Stimulated activated CD4-positive, alpha-beta T cell treated with anti-CD3 and anti-CD28 coated beads, Interleukin-15, amount 100 ng/mL, for 24 hours (primary cell): Measurements from ENCODE around the gene RPL27A.

Source experiments
- DNase-seq: peaks from one replicate; pipeline ENCODE4 v3.0.0-alpha.2; 2020

The RPL27A gene

DNA sequence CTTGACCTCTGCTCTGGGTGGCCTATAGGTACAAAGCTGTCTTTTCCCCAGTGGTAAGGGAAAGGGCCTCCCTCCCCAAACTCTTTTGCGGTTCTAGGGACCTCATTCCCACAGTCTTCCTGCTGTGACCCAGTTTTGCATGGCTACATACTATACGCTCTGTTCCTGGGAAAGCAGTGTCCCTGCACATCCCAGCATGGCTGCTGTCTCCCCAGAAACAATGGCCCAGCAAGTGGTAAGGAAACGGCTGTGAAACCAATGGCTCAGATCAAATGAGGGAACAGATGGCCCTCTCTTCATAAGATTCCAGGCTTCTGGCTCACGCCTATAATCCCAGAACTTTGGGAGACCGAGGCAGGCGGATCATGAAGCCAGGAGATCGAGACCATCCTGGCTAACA is 41.1 kb downstream of the RPL27A start:
- no peak for DNase-seq

DNA sequence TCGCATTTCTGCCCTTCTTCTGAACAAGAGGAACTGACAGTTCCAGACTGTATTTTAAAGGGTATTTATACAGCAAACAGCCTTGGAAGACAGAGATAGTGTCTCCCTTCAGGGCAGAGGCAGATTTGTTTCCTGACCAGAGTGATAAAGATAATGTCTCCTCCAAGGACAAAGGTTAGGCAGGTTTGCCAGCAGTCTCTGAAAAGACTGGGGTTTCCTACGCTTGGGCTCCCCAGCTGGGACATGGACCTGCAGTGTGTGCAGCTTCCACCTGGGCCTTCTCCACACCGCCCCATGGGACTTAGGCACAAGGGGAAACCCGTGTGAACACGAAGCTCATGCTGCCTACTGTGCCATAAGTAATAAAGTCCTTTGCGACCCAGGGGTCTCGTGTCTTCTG is 42.1 kb downstream of the RPL27A start:
- no peak for DNase-seq

DNA sequence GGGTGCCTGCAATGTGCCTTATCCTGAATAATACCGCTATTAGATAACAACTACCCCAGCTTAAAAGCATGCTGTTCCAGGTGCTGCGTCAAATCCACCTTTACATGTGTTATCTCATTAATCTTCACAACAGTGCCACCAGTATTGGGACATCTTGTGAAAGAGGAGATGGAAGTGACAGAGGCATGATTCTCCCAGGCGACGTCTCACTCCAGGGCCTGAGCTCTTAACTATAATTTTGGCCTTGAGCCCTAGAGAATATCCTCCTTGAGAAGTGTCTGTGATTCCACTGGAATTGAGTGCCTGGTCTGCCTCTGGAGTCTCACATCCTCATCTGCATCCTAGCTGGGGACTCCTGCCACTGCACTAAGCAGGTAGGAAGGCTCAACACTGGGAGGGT is 43.8 kb downstream of the RPL27A start:
- DNase-seq: no peak

DNA sequence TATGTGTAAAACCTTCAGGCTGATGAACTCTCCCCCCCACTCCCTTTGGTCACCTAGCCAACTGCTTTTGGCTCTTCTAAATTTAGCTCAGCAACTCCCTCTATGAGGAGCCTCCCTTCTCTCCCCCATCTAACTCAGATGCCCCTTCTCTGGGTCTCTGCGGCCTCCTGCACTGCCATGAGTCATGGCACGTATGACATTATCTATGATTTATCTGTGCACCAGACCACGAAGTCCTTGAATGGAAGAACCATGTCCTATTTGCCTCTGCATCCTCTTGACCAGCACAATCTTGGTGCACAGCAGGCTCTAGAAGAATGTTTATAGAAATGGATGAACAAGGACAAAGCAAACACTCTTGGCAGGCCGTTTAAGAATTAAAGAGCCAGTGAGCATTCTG is 46.0 kb downstream of the RPL27A start:
- no peak for DNase-seq

DNA sequence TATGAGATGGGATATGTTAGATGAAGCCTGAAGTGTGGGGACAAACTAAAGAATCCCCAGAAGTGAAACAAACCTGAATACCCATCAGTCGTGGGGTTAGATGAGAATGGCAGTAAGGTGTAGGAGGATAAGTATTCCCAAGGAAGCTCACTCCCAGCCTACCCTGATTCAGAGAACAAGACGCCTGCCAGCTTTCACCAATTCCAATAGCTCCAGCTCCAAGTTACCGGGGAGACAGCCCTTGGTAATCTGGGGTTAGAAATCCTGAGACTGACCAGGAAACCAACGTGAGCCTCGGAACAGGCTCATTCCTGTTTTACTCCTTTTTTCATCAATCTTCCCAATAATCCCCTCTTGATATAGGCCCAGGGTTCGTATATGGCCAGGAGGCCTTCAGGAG is 46.5 kb downstream of the RPL27A start:
- no peak for DNase-seq

DNA sequence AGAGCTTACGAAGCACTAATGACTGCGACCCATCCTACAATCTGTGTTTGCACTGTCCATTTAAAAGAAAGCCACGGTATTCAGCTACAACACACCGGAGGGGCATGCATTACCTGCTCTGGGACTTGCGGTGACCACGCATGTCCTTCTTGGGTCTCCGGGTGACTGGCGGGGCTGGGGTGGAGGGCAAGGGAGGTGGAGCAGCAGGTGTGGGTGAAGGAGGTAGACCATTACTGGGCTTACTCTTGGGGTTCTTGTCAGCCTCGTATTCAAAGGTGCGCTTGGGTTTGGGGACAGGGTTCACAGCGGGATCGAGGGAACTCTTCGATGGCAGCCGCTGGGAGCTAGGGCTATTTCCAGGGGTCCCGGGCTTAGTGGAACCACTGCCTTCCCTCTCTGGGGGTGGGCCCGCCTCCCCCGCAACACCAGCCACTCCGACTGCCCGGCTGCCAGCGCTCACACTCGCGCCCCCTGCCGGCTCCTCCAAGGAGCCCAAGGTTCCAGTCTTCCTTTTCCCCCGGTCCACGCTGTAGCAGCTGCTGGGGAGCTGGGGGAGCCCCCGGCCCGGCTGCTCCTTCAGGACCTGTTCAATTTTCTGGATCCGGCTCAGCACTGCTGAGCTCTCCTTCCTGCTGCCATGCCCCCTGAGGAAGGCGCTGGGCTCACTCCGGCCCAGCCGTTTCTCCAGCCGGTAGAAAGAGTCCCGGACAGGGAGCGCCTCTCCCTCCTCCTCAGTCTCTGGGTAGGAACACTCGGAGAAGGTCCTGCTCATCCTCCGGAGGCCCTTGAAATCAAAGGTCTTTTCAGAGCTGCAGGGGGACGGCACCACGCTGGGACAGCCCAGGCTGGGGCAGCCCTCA is 47.5 kb downstream of the RPL27A start:
- no peak for DNase-seq

DNA sequence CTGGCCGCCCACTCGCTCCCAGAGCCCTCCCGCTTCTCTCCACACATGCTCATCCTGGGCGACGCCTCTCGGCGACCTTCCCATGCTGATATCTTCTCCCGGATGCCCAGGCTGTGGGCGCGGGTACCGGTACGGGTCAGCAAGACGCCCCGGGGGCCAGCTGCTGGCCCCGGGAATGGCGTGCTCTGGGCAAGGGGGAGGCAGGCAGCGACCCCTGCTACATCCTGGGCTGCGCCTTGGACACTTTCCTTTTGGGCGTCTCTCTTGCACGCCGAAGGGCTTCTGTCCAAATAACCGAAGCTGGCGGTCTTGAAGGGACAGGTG is 48.1 kb downstream of the RPL27A start:
- DNase-seq: no peak

DNA sequence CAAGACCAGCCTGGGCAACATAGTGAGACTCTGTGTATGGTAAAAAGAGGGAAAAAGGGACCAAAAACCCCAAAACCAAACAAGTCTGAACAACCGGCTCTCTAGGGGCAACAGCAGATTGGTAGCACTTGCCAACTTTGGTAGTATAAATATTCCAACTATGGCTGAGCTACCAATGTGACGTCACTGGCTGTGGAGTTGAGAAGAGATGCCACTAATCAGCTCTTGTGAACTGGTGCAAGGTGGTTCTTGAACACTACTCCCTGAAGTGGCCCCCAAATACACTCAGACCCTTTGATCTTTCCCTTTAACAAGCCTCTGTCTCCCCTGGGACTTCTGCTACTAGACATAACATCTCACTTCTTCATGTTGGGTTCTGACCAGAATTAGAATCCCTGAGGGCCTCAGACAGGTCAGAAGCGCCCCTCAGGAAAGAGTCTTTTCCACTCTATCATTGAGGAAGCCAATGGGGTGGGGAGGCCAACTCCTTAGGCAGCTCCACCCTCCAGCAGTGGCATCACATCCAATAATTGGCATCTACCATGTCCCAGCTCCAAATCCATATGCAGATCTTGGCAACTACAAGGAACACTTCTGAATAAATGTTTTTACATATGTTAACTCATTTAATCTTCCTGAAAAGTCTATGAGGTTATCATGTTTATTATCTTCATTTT is 49.2 kb downstream of the RPL27A start:
- DNase-seq: no peak

DNA sequence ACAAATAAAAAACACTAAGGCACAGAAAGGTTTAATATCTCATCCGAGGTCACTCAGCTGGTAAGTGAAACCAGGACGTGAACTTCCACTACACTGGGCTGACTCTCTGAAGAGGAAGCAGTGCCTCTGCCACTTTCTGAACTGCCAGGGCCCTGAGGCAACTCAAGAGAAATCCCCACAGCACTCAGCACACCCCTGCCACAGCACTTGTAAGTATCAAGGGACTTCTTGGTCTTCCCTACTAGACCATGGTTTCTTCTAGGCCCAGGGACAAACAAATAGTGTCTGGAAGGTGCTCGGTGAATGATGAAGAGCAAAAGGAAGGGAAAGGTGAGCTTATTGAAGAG is 49.7 kb downstream of the RPL27A start:
- DNase-seq: no peak

DNA sequence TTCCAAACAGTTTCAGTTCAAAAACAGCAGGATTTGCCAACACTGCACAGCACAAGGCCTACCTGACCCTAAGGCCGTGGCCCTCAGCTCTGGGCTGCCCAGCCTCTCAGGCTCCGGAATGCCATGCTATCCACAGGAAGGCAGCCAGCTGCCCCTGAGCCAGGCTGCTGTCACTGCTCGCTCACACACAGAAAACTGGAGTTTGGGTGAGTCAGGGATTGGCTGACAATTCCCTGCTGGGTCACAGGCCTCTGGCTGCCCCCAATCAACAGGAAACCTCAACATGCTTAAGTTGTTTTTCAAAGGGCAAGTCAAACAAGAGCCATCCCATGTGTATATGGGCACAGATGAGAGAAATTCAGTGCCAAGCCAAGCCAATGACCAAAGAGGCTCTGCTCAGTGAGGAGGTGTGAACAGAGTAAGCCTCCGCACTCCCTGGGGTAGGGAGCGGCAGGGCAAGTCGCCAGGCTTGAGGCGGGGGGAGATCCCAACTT is 50.2 kb downstream of the RPL27A start:
- no peak for DNase-seq

DNA sequence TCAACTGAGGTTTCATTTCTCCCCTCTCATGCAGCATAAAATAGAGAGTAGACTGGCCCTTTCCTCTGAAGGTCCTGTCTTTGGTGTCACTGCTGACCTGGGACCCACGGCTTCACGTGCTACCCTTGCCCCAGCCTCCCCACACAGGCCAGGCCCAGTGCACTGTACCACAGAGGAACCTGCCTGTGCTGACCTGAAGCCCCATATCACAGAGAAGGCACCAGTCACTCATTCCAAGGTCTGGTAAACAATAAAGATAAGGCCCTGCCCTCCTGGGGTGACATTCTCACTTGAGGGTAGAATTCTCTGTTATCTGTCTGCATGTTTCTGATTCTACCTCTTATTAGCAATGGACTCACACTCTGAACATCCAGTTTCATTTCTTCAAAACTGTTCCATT is 51.3 kb downstream of the RPL27A start:
- DNase-seq: no peak

DNA sequence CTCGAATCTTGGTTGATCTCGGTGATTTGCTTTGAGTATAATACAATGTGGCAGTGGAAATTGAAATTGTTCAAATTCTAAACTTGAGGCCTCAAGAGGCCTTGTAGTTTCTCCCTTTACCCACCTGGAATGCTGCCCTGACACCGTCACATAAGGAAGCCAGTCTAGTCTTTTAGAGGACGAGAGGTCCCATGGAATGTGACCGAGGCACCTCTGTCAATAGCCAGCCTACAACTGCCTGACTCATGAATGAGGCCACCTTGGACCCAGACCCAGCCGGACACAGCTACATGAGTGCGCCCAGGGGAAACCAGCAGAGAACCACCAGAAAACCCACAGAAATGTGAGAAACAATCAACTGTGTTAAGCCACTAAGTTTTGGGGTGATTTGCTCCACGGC is 52.5 kb downstream of the RPL27A start:
- DNase-seq: no peak

DNA sequence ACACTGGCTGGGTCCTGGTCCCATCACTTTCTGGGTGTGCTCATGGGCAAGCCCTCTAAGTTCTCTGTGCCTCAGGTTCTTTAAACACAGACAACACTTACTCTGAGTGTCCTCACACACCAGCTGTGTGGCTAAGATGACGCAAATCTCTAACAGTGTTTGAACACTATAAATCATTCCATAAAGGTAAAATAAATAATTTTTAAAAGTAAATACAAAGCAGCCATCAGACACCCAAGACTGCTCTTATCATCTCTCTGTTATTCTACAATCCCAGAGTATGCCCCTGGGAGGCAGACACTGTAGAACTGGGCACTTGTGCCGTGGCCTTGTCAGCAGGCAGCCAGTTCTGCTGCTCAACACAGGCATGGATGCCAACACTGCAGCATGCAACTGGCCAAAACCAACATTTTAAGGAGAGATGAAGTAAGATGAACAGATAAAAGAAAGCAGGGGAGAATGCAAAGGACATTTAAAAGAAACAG is 56.8 kb downstream of the RPL27A start:
- DNase-seq: no peak
